ENCODE data around the gene PAQR5.

PAQR5 gene

DNA sequence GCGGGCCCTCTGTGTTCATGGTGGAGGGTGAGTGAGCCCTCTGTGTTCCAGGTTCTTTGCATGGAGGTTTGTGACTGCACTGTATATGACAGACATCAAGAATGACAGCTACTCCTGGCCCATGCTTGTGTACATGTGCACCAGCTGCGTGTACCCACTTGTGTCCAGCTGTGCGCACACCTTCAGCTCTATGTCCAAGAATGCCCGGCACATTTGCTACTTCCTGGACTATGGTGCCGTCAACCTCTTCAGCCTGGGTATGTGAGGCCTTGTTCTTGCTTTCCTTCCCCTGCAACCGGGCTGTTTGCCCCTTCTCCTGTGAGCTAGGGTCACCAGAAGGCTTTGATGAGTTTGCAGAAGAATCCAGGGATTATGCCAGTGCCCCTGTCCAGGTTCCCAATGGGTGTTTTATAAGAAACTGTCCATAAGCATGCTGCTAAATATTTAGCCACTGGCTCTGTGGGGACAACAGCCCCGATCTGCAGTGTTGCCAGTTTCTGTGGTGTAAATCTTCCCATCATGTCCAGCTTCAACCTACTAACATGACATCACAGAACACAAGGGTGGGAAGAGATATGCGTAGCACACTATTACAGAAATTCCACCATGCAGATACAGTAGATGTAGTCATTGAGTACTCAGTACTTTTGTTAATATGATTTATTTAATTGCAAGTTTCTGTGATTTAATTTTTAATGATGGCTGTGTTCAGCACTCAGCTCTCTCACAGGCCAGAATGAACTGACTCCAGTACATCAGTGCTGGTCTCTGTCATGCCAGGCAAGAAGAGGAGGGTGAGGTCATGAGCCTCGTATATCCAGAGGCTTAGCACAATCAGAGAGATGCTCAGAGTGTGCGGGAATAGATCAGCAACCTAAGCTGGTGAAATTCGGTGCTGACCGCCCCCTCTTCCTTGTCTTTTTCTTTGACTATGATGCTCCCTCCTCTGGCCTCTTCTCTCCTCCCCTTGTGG lies 86.2 kb downstream of the PAQR5 start:
- H3K4me1 ChIP-seq (ENCODE audit: insufficient read depth, low read length, severe bottlenecking), result no peaks in the 10 kb centered on the region
- no peak for TF ChIP-seq EZH2 (IDR thresholded peaks at IDR 0.05; ENCODE audit: borderline replicate concordance, low read length)
- TF ChIP-seq, protein P1, sequence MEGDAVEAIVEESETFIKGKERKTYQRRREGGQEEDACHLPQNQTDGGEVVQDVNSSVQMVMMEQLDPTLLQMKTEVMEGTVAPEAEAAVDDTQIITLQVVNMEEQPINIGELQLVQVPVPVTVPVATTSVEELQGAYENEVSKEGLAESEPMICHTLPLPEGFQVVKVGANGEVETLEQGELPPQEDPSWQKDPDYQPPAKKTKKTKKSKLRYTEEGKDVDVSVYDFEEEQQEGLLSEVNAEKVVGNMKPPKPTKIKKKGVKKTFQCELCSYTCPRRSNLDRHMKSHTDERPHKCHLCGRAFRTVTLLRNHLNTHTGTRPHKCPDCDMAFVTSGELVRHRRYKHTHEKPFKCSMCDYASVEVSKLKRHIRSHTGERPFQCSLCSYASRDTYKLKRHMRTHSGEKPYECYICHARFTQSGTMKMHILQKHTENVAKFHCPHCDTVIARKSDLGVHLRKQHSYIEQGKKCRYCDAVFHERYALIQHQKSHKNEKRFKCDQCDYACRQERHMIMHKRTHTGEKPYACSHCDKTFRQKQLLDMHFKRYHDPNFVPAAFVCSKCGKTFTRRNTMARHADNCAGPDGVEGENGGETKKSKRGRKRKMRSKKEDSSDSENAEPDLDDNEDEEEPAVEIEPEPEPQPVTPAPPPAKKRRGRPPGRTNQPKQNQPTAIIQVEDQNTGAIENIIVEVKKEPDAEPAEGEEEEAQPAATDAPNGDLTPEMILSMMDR (IDR thresholded peaks at IDR 0.05; ENCODE audit: low read length), result no peak
- no peaks in the 10 kb centered on the region for H3F3A ChIP-seq (ENCODE audit: insufficient read depth, low read length)
- H3K9ac ChIP-seq (ENCODE audit: low read length), result no peak overlapping the region
- H3K79me2 ChIP-seq (ENCODE audit: insufficient read depth, low read length), result no peaks in the 10 kb centered on the region
- no peaks in the 10 kb centered on the region for H4K20me1 ChIP-seq (ENCODE audit: insufficient read depth, low read length)
- no peaks in the 10 kb centered on the region for H3K36me3 ChIP-seq (ENCODE audit: insufficient read depth, low read length)
- H3K27ac ChIP-seq (ENCODE audit: low read depth, low read length, poor library complexity, severe bottlenecking), result no peak overlapping the region
- no peak overlapping the region for H2AFZ ChIP-seq (ENCODE audit: low read length)
- H3K9me3 ChIP-seq (ENCODE audit: low read length), result no peaks in the 10 kb centered on the region
- no peak overlapping the region for H3K4me3 ChIP-seq (ENCODE audit: low read depth, low read length, poor library complexity, severe bottlenecking)
- H3K9me2 ChIP-seq (ENCODE audit: low read depth, low read length), result no peaks in the 10 kb centered on the region
- H3K27me3 ChIP-seq (ENCODE audit: insufficient read depth, low read length), result no peaks in the 10 kb centered on the region
- H3K4me2 ChIP-seq (ENCODE audit: low read length), result no peak overlapping the region

DNA sequence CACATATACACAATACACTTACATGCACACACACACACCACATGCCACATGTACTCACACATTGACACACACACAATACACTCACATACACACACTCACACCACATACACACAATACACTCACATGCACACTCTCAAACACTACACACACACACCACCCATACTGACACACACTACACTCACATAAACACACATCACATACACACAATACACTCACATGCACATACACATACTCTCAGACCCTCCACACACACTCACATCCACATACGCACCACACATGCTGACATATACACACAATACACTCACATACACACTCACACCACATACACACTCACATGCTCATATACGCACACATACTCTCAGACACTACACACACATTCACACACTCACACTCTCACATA lies 87.1 kb downstream of the PAQR5 start:
- H3K27ac ChIP-seq (ENCODE audit: low read depth, low read length, poor library complexity, severe bottlenecking), result no peak overlapping the region
- no peak for TF ChIP-seq EZH2 (IDR thresholded peaks at IDR 0.05; ENCODE audit: borderline replicate concordance, low read length)
- TF ChIP-seq, protein P1 (IDR thresholded peaks at IDR 0.05; ENCODE audit: low read length), result no peak
- no peaks in the 10 kb centered on the region for H3K9me3 ChIP-seq (ENCODE audit: low read length)
- H3K9ac ChIP-seq (ENCODE audit: low read length), result no peak overlapping the region
- no peaks in the 10 kb centered on the region for H3K79me2 ChIP-seq (ENCODE audit: insufficient read depth, low read length)
- H2AFZ ChIP-seq (ENCODE audit: low read length), result no peak overlapping the region
- H4K20me1 ChIP-seq (ENCODE audit: insufficient read depth, low read length), result no peaks in the 10 kb centered on the region
- H3K4me3 ChIP-seq (ENCODE audit: low read depth, low read length, poor library complexity, severe bottlenecking), result no peak overlapping the region
- H3K4me1 ChIP-seq (ENCODE audit: insufficient read depth, low read length, severe bottlenecking), result no peaks in the 10 kb centered on the region
- no peaks in the 10 kb centered on the region for H3K9me2 ChIP-seq (ENCODE audit: low read depth, low read length)
- H3K36me3 ChIP-seq (ENCODE audit: insufficient read depth, low read length), result no peaks in the 10 kb centered on the region
- no peak overlapping the region for H3K4me2 ChIP-seq (ENCODE audit: low read length)
- no peaks in the 10 kb centered on the region for H3F3A ChIP-seq (ENCODE audit: insufficient read depth, low read length)
- H3K27me3 ChIP-seq (ENCODE audit: insufficient read depth, low read length), result no peaks in the 10 kb centered on the region

DNA sequence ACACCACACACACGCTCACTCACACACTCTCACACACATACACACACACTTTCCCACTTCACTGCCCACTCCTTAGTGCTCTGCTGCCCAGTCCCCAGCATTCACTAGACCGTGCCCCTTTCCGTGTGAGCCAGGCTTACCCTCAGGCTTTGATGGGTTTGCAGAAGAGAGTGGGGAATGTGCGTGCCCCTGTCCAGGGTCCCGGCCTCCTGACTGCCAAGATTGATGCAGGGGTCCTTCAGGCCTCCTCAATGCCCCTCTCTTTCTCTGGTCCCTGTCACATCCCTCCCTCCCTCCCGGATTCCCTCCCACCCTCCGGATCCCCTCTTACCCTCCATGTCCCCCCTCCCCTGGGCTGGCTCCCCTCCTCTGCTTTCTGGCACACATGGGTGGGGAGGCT lies 87.6 kb downstream of the PAQR5 start:
- Histone ChIP-seq H3K4me3 (ENCODE audit: low read depth, low read length, poor library complexity, severe bottlenecking) (no peak overlapping the region), H2AFZ (ENCODE audit: low read length) (no peak overlapping the region), H3F3A (ENCODE audit: insufficient read depth, low read length) (no peaks in the 10 kb centered on the region), H3K9me3 (ENCODE audit: low read length) (no peaks in the 10 kb centered on the region), H3K79me2 (ENCODE audit: insufficient read depth, low read length) (no peaks in the 10 kb centered on the region), H3K27me3 (ENCODE audit: insufficient read depth, low read length) (no peaks in the 10 kb centered on the region), H3K9me2 (ENCODE audit: low read depth, low read length) (no peaks in the 10 kb centered on the region), H3K4me2 (ENCODE audit: low read length) (no peak overlapping the region), H3K4me1 (ENCODE audit: insufficient read depth, low read length, severe bottlenecking) (no peaks in the 10 kb centered on the region), H3K36me3 (ENCODE audit: insufficient read depth, low read length) (no peaks in the 10 kb centered on the region), H3K27ac (ENCODE audit: low read depth, low read length, poor library complexity, severe bottlenecking) (no peak overlapping the region), H3K9ac (ENCODE audit: low read length) (no peak overlapping the region), H4K20me1 (ENCODE audit: insufficient read depth, low read length) (no peaks in the 10 kb centered on the region)
- no peak for TF ChIP-seq EZH2 (IDR thresholded peaks at IDR 0.05; ENCODE audit: borderline replicate concordance, low read length)
- TF ChIP-seq, protein P1 (IDR thresholded peaks at IDR 0.05; ENCODE audit: low read length), result no peak

Measured in OCI-LY1 (cell line).